IMR-90 (cell line): Measurements from ENCODE around the gene PLCD4. TPM values are rescaled to one million over a fixed set of nuclear protein-coding genes. Genes with fewer than 3 reads are reported as not detected.

Source experiments
- microRNA-seq, 2 experiments: library from miRNA; stranded (forward) in 1 of 2; unstranded in 1 of 2; fragments of 10-50 nt in 1 of 2; fragments of <30 nt in 1 of 2; gene quantifications in 1 of 2; microRNA quantifications in 1 of 2; one replicate each; pipeline versions ENCODE3 to v1.1.0; 2013 to 2020; ENCODE audit not compliant: insufficient read depth in 1 of 2, insufficient read length in 1 of 2, unreplicated experiment in 1 of 2
- polyA plus RNA-seq, 3 experiments: library from polyadenylated mRNA; depleted of rRNA; stranded (reverse); fragments of >200 nt; gene quantifications; 2 replicates each; pipeline ENCODE4 v1.2.3, GENCODE V29; 2012; ENCODE audit warnings: low replicate concordance in 1 of 3
- small RNA-seq, 5 experiments: library from RNA; depleted of rRNA; stranded (forward); fragments of <200 nt; gene quantifications; one replicate each; pipeline ENCODE3, GENCODE V24; 2012
- total RNA-seq: library from RNA; depleted of rRNA; stranded (reverse); fragments of >200 nt; gene quantifications from 2 replicates; pipeline ENCODE4 v1.2.3, GENCODE V29; 2012; rRNA removed

PLCD4 gene
- total and polyA plus RNA-seq, 2 of the 4 experiments (the other 2 are of a cell fraction): 1.9 to 2.0 TPM

Small RNA genes lying within 50 kb of the gene (microRNA-seq; reads per million reads assigned to microRNA genes)
- gene RNU6-136P (ENCODE audit: insufficient read depth, insufficient read length): not detected

Small RNA genes lying within 50 kb of the gene (small RNA-seq; reads per million reads assigned to genes)
- 0 reads per million in 5 experiments for gene RNU6-136P

Other genes starting within 250 kb of the PLCD4 start
- under 0.01 TPM in 2 replicates for gene SLC11A1, start 225.6 kb upstream of the PLCD4 start, total RNA-seq
- 0.03 and 0.07 TPM in 2 replicates for gene SLC11A1, start 225.6 kb upstream of the PLCD4 start, polyA plus RNA-seq (2012; rRNA removed)
- gene CTDSP1, start 208.0 kb upstream of the PLCD4 start, total RNA-seq: 17.5 and 19.7 TPM in 2 replicates
- gene CTDSP1, start 208.0 kb upstream of the PLCD4 start, polyA plus RNA-seq (2012; rRNA removed): 64.3 and 68.2 TPM in 2 replicates
- gene VIL1, start 188.8 kb upstream of the PLCD4 start, total RNA-seq: not detected in 2 replicates
- gene VIL1, start 188.8 kb upstream of the PLCD4 start, polyA plus RNA-seq (2012; rRNA removed): not detected in 2 replicates
- gene USP37, start 39.5 kb upstream of the PLCD4 start, total RNA-seq: 6.5 and 7.5 TPM in 2 replicates
- 1.2 and 1.6 TPM in 2 replicates for gene USP37, start 39.5 kb upstream of the PLCD4 start, polyA plus RNA-seq (2012; rRNA removed)
- gene CNOT9, start 39.1 kb upstream of the PLCD4 start, total RNA-seq: 70.5 and 71.0 TPM in 2 replicates
- 33.1 and 35.2 TPM in 2 replicates for gene CNOT9, start 39.1 kb upstream of the PLCD4 start, polyA plus RNA-seq (2012; rRNA removed)
- gene ZNF142, start 51.7 kb downstream of the PLCD4 start, total RNA-seq: 3.3 and 4.3 TPM in 2 replicates
- gene ZNF142, start 51.7 kb downstream of the PLCD4 start, polyA plus RNA-seq (2012; rRNA removed): 9.7 and 12.1 TPM in 2 replicates
- 39.1 and 39.2 TPM in 2 replicates for gene BCS1L, start 51.8 kb downstream of the PLCD4 start, total RNA-seq
- gene BCS1L, start 51.8 kb downstream of the PLCD4 start, polyA plus RNA-seq (2012; rRNA removed): 56.7 and 56.9 TPM in 2 replicates
- 54.4 and 56.5 TPM in 2 replicates for gene RNF25, start 64.1 kb downstream of the PLCD4 start, total RNA-seq
- gene RNF25, start 64.1 kb downstream of the PLCD4 start, polyA plus RNA-seq (2012; rRNA removed): 78.0 and 78.1 TPM in 2 replicates
- gene STK36, start 64.2 kb downstream of the PLCD4 start, total RNA-seq: 15.3 and 17.6 TPM in 2 replicates
- 40.8 and 44.5 TPM in 2 replicates for gene STK36, start 64.2 kb downstream of the PLCD4 start, polyA plus RNA-seq (2012; rRNA removed)
- 8.3 and 9.0 TPM in 2 replicates for gene TTLL4, start 102.9 kb downstream of the PLCD4 start, total RNA-seq
- 22.8 and 22.9 TPM in 2 replicates for gene TTLL4, start 102.9 kb downstream of the PLCD4 start, polyA plus RNA-seq (2012; rRNA removed)
- gene CYP27A1, start 174.2 kb downstream of the PLCD4 start, total RNA-seq: 4.2 and 5.2 TPM in 2 replicates
- 4.5 and 5.3 TPM in 2 replicates for gene CYP27A1, start 174.2 kb downstream of the PLCD4 start, polyA plus RNA-seq (2012; rRNA removed)
- gene PRKAG3, start 223.9 kb downstream of the PLCD4 start, total RNA-seq: not detected in 2 replicates
- gene PRKAG3, start 223.9 kb downstream of the PLCD4 start, polyA plus RNA-seq (2012; rRNA removed): not detected in 2 replicates